ENCODE data around the gene ACO2.

GRCh38 chr22:41442240-41442792, 26.6 kb upstream of the ACO2 start:
- no peak for TF ChIP-seq CTCF (conservative IDR thresholded peaks at IDR 0.05)
- TF ChIP-seq EZH2 (IDR thresholded peaks at IDR 0.05; ENCODE audit: low read depth) = no peak
